T-helper 1 cell (primary cell): Measurements from ENCODE around the gene KAT5.
"Not testable (repeated sequence)": the region's sequence is repeated elsewhere in the genome, so short reads cannot be mapped to it uniquely, and the experiment has no call there.

Experiments used
- DNase-seq, 5 donors: peaks; one replicate each; pipeline ENCODE4 v3.0.0-alpha.2; 2012 to 2020

Gene KAT5

DNA sequence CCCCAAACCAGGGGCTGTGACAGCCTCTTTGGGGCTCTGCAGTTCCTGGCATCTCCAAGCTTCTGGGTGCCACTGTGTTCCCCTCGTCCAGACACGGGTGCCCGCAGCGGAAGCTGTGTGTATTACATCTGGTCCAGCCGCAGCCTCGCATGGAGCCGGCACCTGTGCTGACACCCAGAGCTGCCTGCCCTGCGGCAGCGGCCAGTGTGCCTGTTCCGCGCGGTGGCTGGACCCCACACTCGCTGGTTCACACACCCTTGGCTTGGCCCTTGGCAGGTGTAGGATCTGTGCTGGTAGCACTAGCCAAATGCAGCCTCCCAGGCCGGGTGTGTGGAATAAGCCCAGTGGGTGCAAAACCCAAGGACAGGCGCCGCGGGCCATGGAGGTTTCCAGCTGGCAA, 33.0 kb downstream of the KAT5 start:
- DNase-seq: no peak

DNA sequence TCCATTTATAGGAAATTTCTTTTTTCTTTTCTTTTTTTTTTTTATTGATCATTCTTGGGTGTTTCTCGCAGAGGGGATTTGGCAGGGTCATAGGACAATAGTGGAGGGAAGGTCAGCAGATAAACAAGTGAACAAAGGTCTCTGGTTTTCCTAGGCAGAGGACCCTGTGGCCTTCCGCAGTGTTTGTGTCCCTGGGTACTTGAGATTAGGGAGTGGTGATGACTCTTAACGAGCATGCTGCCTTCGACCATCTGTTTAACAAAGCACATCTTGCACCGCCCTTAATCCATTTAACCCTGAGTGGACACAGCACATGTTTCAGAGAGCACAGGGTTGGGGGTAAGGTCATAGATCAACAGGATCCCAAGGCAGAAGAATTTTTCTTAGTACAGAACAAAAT, 50.1 kb downstream of the KAT5 start:
- not testable (repeated sequence) for DNase-seq

DNA sequence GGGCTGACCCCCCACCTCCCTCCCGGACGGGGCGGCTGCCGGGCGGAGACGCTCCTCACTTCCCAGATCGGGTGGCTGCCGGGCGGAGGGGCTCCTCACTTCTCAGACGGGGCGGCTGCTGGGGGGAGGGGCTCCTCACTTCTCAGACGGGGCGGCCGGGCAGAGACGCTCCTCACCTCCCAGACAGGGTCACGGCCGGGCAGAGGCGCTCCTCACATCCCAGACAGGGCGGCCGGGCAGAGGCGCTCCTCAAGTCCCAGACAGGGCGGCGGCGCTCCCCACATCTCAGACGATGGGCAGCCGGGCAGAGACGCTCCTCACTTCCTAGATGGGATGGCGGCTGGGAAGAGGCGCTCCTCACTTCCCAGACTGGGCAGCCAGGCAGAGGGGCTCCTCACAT, 50.8 kb downstream of the KAT5 start:
- not testable (repeated sequence) for DNase-seq

DNA sequence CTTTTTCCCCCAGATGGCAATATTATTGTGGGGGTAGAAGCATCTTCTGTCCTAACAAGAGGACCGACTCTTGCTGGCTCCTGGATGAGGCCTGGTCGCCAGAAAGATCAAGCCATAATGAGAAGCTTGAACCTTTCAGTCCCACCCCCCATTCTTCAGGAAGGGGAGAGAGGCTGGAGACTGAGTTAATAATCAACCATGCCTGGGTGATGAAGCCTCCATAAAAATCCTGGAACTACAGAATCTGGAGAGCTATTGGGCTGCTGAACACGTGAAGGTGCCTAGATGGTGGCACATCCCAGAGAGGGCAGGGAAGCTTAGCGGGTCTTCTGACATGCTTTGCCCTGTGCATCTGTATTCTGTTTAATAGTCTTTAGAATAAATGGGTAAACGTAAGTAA, 52.4 kb downstream of the KAT5 start:
- no peak for DNase-seq

DNA sequence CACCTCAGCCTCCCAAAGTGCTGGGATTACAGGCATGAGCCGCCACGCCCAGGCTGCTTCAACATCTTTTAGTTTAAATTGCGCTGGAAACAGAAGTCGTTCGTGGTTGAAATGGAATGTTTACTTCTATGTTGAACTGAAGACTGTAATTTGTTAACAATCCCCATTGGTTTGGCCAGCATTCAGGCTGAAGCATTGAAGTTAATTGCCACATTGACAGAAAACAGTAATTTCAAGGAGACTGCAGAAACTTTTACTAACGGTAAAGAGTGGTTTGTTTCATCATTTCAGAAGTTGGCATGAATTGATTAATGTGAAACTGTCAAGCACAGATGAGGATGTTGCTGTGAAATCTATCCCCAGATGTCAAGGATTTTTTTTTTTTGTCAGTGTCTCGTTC, 54.5 kb downstream of the KAT5 start:
- no peak for DNase-seq

DNA sequence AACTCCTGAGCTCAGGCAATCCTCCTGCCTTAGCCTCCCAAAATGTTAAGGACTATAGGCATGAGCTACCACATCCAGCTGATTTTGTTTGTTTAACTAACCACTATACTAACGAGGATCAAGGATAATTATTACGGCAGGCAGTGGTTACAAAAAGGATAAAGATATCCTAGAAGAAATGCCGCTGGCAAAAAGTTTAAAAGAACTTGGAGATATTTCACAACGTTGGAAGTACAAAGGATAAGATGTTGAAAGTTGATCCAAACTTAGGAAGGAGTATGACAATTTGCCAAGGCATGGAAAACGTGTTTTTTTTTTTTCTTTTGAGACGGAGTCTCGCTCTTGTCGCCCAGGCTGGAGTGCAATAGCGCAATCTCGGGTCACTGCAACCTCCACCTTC, 55.4 kb downstream of the KAT5 start:
- DNase-seq: no peak

DNA sequence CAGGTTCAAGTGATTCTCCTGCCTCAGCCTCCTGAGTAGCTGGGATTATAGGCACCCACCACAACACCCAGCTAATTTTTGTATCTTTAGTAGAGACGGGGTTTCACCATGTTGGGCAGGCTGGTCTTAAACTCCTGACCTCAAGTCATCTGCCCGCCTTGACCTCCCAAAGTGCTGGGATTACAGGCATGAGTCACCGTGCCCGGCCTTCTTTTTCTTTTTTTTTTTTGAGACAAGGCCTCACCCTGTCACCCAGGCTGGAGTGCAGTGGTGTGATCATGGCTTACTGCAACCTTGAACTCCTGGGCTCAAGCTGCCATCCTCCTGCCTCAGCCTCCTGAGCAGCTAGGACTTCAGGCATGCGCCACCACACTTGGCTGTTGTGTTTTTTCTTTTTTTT, 55.8 kb downstream of the KAT5 start:
- DNase-seq: not testable (repeated sequence)
